Mammary epithelial cell (primary cell): ENCODE results near the gene CIROP.

Experiments
- EZH2 ChIP-seq: IDR thresholded peaks from 2 replicates; pipeline ENCODE4 v1.6.1; 2012; ENCODE audit warnings: low read length, inconsistent platforms, borderline replicate concordance
- TF ChIP-seq, protein P1 (sequence below), 2 donors: IDR thresholded peaks in 1 of 2; conservative IDR thresholded peaks in 1 of 2; 2 replicates each; pipeline ENCODE4 v1.5.1; 2011 to 2012; ENCODE audit warnings: inconsistent platforms in 2 of 2, low read length in 2 of 2, mild to moderate bottlenecking in 2 of 2, control low read depth in 1 of 2, low read depth in 1 of 2; ENCODE audit not compliant: insufficient read depth in 1 of 2; ENCODE audit errors: extremely low read depth in 1 of 2

DNA sequence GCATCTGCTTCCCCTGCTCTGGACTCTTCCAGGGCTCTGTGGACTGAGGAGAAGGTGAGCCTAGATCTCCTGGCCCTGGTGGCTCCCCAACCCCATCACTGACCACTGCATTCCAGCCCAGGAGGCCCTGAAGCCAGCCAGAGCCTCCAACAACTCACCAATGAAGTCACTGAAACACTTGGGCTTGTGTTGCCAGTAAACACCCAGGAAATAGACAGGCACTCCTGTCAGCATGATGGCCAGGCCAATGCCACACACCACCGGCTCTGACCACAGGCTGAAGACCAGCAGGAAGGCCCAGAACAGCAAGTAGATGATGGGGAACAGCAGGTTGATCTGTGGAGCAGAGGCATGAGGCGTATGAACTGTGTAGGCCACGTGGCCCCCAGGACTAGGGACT is 23.1 kb upstream of the CIROP start:
- TF ChIP-seq, protein P1, sequence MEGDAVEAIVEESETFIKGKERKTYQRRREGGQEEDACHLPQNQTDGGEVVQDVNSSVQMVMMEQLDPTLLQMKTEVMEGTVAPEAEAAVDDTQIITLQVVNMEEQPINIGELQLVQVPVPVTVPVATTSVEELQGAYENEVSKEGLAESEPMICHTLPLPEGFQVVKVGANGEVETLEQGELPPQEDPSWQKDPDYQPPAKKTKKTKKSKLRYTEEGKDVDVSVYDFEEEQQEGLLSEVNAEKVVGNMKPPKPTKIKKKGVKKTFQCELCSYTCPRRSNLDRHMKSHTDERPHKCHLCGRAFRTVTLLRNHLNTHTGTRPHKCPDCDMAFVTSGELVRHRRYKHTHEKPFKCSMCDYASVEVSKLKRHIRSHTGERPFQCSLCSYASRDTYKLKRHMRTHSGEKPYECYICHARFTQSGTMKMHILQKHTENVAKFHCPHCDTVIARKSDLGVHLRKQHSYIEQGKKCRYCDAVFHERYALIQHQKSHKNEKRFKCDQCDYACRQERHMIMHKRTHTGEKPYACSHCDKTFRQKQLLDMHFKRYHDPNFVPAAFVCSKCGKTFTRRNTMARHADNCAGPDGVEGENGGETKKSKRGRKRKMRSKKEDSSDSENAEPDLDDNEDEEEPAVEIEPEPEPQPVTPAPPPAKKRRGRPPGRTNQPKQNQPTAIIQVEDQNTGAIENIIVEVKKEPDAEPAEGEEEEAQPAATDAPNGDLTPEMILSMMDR (conservative IDR thresholded peaks at IDR 0.05 in 1 of 2, IDR thresholded peaks at IDR 0.05 in 1 of 2; ENCODE audit: extremely low read depth in 1 of 2, insufficient read depth in 1 of 2, low read depth in 1 of 2, low read length in 2 of 2), result no peak
- no peak for TF ChIP-seq EZH2
